Naive B cell (primary cell): Measurements from ENCODE around the gene XKR3. TPM values are rescaled to one million over a fixed set of nuclear protein-coding genes. Genes with fewer than 3 reads are reported as not detected.
"Not testable (repeated sequence)": the region's sequence is repeated elsewhere in the genome, so short reads cannot be mapped to it uniquely, and the experiment has no call there.

Source experiments
- ATAC-seq, 2 donors: fragments of 150-1000 bp; cut with Tn5 transposase; 2 replicates each; pipeline ENCODE4 v1.10.0; 2021; ENCODE audit warnings: low read depth in 2 of 2, mild to moderate bottlenecking in 2 of 2, moderate library complexity in 2 of 2
- DNase-seq: peaks from one replicate; pipeline ENCODE4 v3.0.0; 2022
- H3K27ac Mint-ChIP-seq, 6 donors: one replicate each; pipeline ENCODE4 v1.8.0; 2020 to 2022; ENCODE audit warnings: mild to moderate bottlenecking in 6 of 6, mixed read lengths in 6 of 6, moderate library complexity in 5 of 6, inconsistent platforms in 2 of 6
- H3K27me3 Mint-ChIP-seq, 3 donors: one replicate each; pipeline ENCODE4 v1.8.0; 2021 to 2022; ENCODE audit warnings: mixed read lengths in 3 of 3, mild to moderate bottlenecking in 1 of 3
- H3K36me3 Mint-ChIP-seq, 2 donors: one replicate each; pipeline ENCODE4 v1.8.0; 2020 to 2022; ENCODE audit warnings: mixed read lengths in 2 of 2, inconsistent platforms in 1 of 2, mild to moderate bottlenecking in 1 of 2
- H3K4me1 Mint-ChIP-seq, 3 donors: one replicate each; pipeline ENCODE4 v1.8.0; 2020 to 2022; ENCODE audit warnings: mixed read lengths in 3 of 3, inconsistent platforms in 1 of 3, mild to moderate bottlenecking in 1 of 3, moderate library complexity in 1 of 3
- H3K4me3 Mint-ChIP-seq, 8 donors: one replicate each; pipeline ENCODE4 v1.8.0; 2020 to 2022; ENCODE audit warnings: mild to moderate bottlenecking in 8 of 8, mixed read lengths in 8 of 8, moderate library complexity in 8 of 8, inconsistent platforms in 2 of 8
- H3K9me3 Mint-ChIP-seq, 7 donors: one replicate each; pipeline ENCODE4 v1.8.0; 2020 to 2022; ENCODE audit warnings: mixed read lengths in 7 of 7, mild to moderate bottlenecking in 5 of 7, inconsistent platforms in 2 of 7, moderate library complexity in 1 of 7
- polyA plus RNA-seq, 6 donors: library from polyadenylated mRNA; unstranded; fragments of 300-500 nt; fragmentation: Illumina TruSeq; gene quantifications; one replicate each; pipeline ENCODE4 v1.2.3, GENCODE V29; 2021; ENCODE audit warnings: low read depth in 6 of 6

XKR3 gene
- not detected for polyA plus RNA-seq

GRCh38 chr22:16824716-16825687, at the start of gene XKR3:
TSS of gene XKR3 (minus strand) at chr22:16825411. CDS start at chr22:16808073, 17,338 bp downstream.
- peak; percentile 49 to 64 for ATAC-seq
- peak within 1 kb of the TSS in 4 of 6 donors; percentile 3 to 42 (median 6) for H3K27ac Mint-ChIP-seq
- DNase-seq, result no peak
- H3K4me3 Mint-ChIP-seq, result peak within 1 kb of the TSS; percentile 0 to 82 (median 42)
- H3K27me3 Mint-ChIP-seq, result no peaks in the 10 kb centered on the region
- H3K4me1 Mint-ChIP-seq, result peaks cover 16 to 18% (median 18%) of the 10 kb centered on the region in 3 donors
- peaks cover 0 to 1% (median 0%) of the 10 kb centered on the region in 7 donors for H3K9me3 Mint-ChIP-seq
- no peaks in the 10 kb centered on the region for H3K36me3 Mint-ChIP-seq

GRCh38 chr22:16869640-16870039, 44.4 kb upstream of the XKR3 start:
- H3K36me3 Mint-ChIP-seq, H3K27me3 Mint-ChIP-seq, H3K4me3 Mint-ChIP-seq, ATAC-seq, H3K4me1 Mint-ChIP-seq, H3K9me3 Mint-ChIP-seq, H3K27ac Mint-ChIP-seq, DNase-seq: not testable (repeated sequence)

GRCh38 chr22:16866167-16866566, 41.0 kb upstream of the XKR3 start:
- ATAC-seq (no peak), DNase-seq (no peak)
- peaks cover 0 to 4% (median 2%) of the 10 kb centered on the region in 7 donors for H3K9me3 Mint-ChIP-seq
- no peak overlapping the region for H3K4me3 Mint-ChIP-seq
- no peak overlapping the region for H3K27ac Mint-ChIP-seq
- H3K4me1 Mint-ChIP-seq, result no peaks in the 10 kb centered on the region
- H3K27me3 Mint-ChIP-seq, result no peaks in the 10 kb centered on the region
- H3K36me3 Mint-ChIP-seq, result no peaks in the 10 kb centered on the region

GRCh38 chr22:16856851-16857250, 31.6 kb upstream of the XKR3 start:
- H3K36me3 Mint-ChIP-seq, DNase-seq, H3K4me1 Mint-ChIP-seq, H3K9me3 Mint-ChIP-seq, H3K27ac Mint-ChIP-seq, H3K4me3 Mint-ChIP-seq, ATAC-seq: not testable (repeated sequence)
- H3K27me3 Mint-ChIP-seq, result peaks cover 0 to 12% (median 5%) of the 10 kb centered on the region in 3 donors

- no peak for ATAC-seq
- H3K27ac Mint-ChIP-seq, result peak overlapping the region in 1 of 6 donors; percentile 20
- H3K9me3 Mint-ChIP-seq, result no peaks in the 10 kb centered on the region
- no peak overlapping the region for H3K4me3 Mint-ChIP-seq
- no peak for DNase-seq
- no peaks in the 10 kb centered on the region for H3K4me1 Mint-ChIP-seq
- H3K27me3 Mint-ChIP-seq, result peaks cover 0 to 12% (median 5%) of the 10 kb centered on the region in 3 donors
- H3K36me3 Mint-ChIP-seq, result no peaks in the 10 kb centered on the region
Measured at GRCh38 chr22:16854631-16855030, 29.4 kb upstream of the XKR3 start.

- H3K4me1 Mint-ChIP-seq, H3K27me3 Mint-ChIP-seq, H3K27ac Mint-ChIP-seq, H3K4me3 Mint-ChIP-seq, H3K36me3 Mint-ChIP-seq, DNase-seq, H3K9me3 Mint-ChIP-seq, ATAC-seq: not testable (repeated sequence)
Measured at GRCh38 chr22:16851268-16851996, 26.2 kb upstream of the XKR3 start.

GRCh38 chr22:16847271-16847670, 22.1 kb upstream of the XKR3 start:
- Mint-ChIP-seq H3K4me3 (peak overlapping the region in 1 of 8 donors; percentile 3), H3K36me3 (peaks cover 3 to 9% of the 10 kb centered on the region in 2 donors), H3K27ac (peak overlapping the region in 1 of 6 donors; percentile 0), H3K27me3 (peaks cover 0 to 5% (median 0%) of the 10 kb centered on the region in 3 donors), H3K4me1 (peaks cover 0 to 6% (median 1%) of the 10 kb centered on the region in 3 donors), H3K9me3 (peaks cover 3 to 11% (median 6%) of the 10 kb centered on the region in 7 donors)
- DNase-seq (no peak), ATAC-seq (no peak)

- DNase-seq, result no peak
- peak overlapping the region in 1 of 6 donors; percentile 41 for H3K27ac Mint-ChIP-seq
- no peak overlapping the region for H3K4me3 Mint-ChIP-seq
- H3K27me3 Mint-ChIP-seq, result peaks cover 0 to 5% (median 0%) of the 10 kb centered on the region in 3 donors
- no peak for ATAC-seq
- H3K4me1 Mint-ChIP-seq, result peaks cover 0 to 6% (median 1%) of the 10 kb centered on the region in 3 donors
- peaks cover 3 to 11% (median 6%) of the 10 kb centered on the region in 7 donors for H3K9me3 Mint-ChIP-seq
- H3K36me3 Mint-ChIP-seq, result peaks cover 3 to 9% of the 10 kb centered on the region in 2 donors
Measured at GRCh38 chr22:16845881-16846280, 20.7 kb upstream of the XKR3 start.

- Mint-ChIP-seq H3K27me3 (peaks cover 0 to 5% (median 0%) of the 10 kb centered on the region in 3 donors), H3K4me1 (peaks cover 0 to 6% (median 1%) of the 10 kb centered on the region in 3 donors), H3K27ac (peak overlapping the region in 1 of 6 donors; percentile 31), H3K4me3 (peak overlapping the region in 2 of 8 donors; percentile 56 to 68), H3K36me3 (peaks cover 3 to 9% of the 10 kb centered on the region in 2 donors), H3K9me3 (peaks cover 3 to 11% (median 6%) of the 10 kb centered on the region in 7 donors)
- no peak for DNase-seq
- ATAC-seq, result no peak
Measured at GRCh38 chr22:16845465-16845864, 20.3 kb upstream of the XKR3 start.

GRCh38 chr22:16844529-16844928, 19.3 kb upstream of the XKR3 start:
- DNase-seq, result no peak
- Mint-ChIP-seq H3K27me3 (peaks cover 0 to 5% (median 0%) of the 10 kb centered on the region in 3 donors), H3K36me3 (peaks cover 3 to 9% of the 10 kb centered on the region in 2 donors), H3K9me3 (peaks cover 3 to 11% (median 6%) of the 10 kb centered on the region in 7 donors), H3K27ac (no peak overlapping the region), H3K4me1 (peaks cover 0 to 6% (median 1%) of the 10 kb centered on the region in 3 donors), H3K4me3 (no peak overlapping the region)
- no peak for ATAC-seq

- DNase-seq (no peak), ATAC-seq (no peak)
- H3K4me3 Mint-ChIP-seq, result no peak overlapping the region
- no peak overlapping the region for H3K27ac Mint-ChIP-seq
- peaks cover 0 to 9% (median 0%) of the 10 kb centered on the region in 3 donors for H3K27me3 Mint-ChIP-seq
- no peaks in the 10 kb centered on the region for H3K9me3 Mint-ChIP-seq
- no peaks in the 10 kb centered on the region for H3K4me1 Mint-ChIP-seq
- no peaks in the 10 kb centered on the region for H3K36me3 Mint-ChIP-seq
Measured at GRCh38 chr22:16838073-16838472, 12.9 kb upstream of the XKR3 start.

- Mint-ChIP-seq H3K4me1 (no peaks in the 10 kb centered on the region), H3K27ac (no peak overlapping the region), H3K27me3 (peaks cover 0 to 9% (median 0%) of the 10 kb centered on the region in 3 donors), H3K9me3 (no peaks in the 10 kb centered on the region), H3K36me3 (no peaks in the 10 kb centered on the region), H3K4me3 (no peak overlapping the region)
- no peak for DNase-seq
- no peak for ATAC-seq
Measured at GRCh38 chr22:16834971-16835370, 9.8 kb upstream of the XKR3 start.

GRCh38 chr22:16831257-16831656, 6.0 kb upstream of the XKR3 start:
- no peak for DNase-seq
- Mint-ChIP-seq H3K27me3 (peaks cover 0 to 9% (median 0%) of the 10 kb centered on the region in 3 donors), H3K9me3 (no peaks in the 10 kb centered on the region), H3K4me3 (no peak overlapping the region), H3K27ac (no peak overlapping the region), H3K4me1 (no peaks in the 10 kb centered on the region), H3K36me3 (no peaks in the 10 kb centered on the region)
- no peak for ATAC-seq
